Measurements from ENCODE around the gene CFAP410. TPM values are rescaled to one million over a fixed set of nuclear protein-coding genes. Genes with fewer than 3 reads are reported as not detected.

Gene CFAP410
- total RNA-seq: 10 to 100 TPM; 26.2 to 34.3 (median 32.3) TPM
- polyA plus RNA-seq: 10 to 100 TPM; 41.5 to 79.8 (median 70.9) TPM
- long read RNA-seq, donor 1, partial matches to known transcripts: 0 of 2 reads
- long read RNA-seq, donor 1, other reads (novel, unspliced or antisense): 0 of 2 reads
- long read RNA-seq, donor 2, partial matches to known transcripts: 0 of 1 reads
- long read RNA-seq, donor 2, other reads (novel, unspliced or antisense): 0 of 1 reads

GRCh38 chr21:44338971-44339910 lies at the start of gene CFAP410:
Gene CFAP410, minus strand, starts transcription at chr21:44339390. Its CDS starts 196 bp downstream, at chr21:44339194.
- Histone ChIP-seq H3K9me3 (no peaks in the 10 kb centered on the region), H3K4me1 (peaks cover 9 to 31% (median 18%) of the 10 kb centered on the region in 6 donors), H3K4me3 (peak within 1 kb of the TSS; percentile 49 to 82 (median 61)), H3K36me3 (peaks cover 0 to 32% (median 10%) of the 10 kb centered on the region in 6 donors), H3K27me3 (replicated peaks in 1 of 7) (no peaks in the 10 kb centered on the region), H3K27ac (peak within 1 kb of the TSS; percentile 93 to 98 (median 95))
- peak; percentile 98 for DNase-seq
- TF ChIP-seq POLR2AphosphoS5 (IDR thresholded peaks at IDR 0.05) (peak; percentile 100), POLR2A (IDR thresholded peaks at IDR 0.05) (peak; percentile 86 to 93 (median 92))
- TF ChIP-seq, protein P1, sequence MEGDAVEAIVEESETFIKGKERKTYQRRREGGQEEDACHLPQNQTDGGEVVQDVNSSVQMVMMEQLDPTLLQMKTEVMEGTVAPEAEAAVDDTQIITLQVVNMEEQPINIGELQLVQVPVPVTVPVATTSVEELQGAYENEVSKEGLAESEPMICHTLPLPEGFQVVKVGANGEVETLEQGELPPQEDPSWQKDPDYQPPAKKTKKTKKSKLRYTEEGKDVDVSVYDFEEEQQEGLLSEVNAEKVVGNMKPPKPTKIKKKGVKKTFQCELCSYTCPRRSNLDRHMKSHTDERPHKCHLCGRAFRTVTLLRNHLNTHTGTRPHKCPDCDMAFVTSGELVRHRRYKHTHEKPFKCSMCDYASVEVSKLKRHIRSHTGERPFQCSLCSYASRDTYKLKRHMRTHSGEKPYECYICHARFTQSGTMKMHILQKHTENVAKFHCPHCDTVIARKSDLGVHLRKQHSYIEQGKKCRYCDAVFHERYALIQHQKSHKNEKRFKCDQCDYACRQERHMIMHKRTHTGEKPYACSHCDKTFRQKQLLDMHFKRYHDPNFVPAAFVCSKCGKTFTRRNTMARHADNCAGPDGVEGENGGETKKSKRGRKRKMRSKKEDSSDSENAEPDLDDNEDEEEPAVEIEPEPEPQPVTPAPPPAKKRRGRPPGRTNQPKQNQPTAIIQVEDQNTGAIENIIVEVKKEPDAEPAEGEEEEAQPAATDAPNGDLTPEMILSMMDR (IDR thresholded peaks at IDR 0.05 in 8 of 11, conservative IDR thresholded peaks at IDR 0.05 in 3 of 11): peak in 3 of 11 experiments; percentile 19 to 26 (median 20)
- intact Hi-C loops (cut with DNase I; ENCODE audit: low total_unique reads): loop anchor here (10.0 kb wide), 1 partner anchor 96 kb away; no protein-coding TSS in a partner anchor
- 1 to 3% (median 1%) methylated on average over 18 to 90 of the region's 90 CpGs for WGBS, 5 donors

DNA sequence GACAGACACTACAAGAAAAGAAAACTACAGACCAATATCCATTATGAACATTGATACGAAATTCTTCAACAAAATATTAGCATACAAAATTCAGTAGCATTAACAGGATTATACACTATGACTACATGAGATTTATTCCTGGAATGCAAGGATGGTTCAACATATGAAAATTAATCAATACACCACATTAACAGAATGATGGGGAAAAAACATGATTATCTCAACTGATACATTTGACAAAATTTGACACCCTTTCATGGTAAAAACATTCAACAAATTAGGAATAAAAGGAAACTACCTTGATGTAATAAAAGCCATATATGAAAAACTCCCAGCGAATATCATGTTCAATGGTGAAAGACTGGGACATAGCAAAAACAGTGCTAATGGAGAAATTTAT lies 45.8 kb upstream of the CFAP410 start:
- peaks cover 9 to 60% (median 45%) of the 10 kb centered on the region in 8 donors for H3K9me3 ChIP-seq
- H3K27ac ChIP-seq: no peak overlapping the region
- H3K4me1 ChIP-seq: peaks cover 0 to 8% (median under 1%) of the 10 kb centered on the region in 6 donors
- intact Hi-C loops (cut with DNase I; ENCODE audit: low total_unique reads): no loop called here
- no peak overlapping the region for H3K4me3 ChIP-seq
- 77 to 84% (median 79%) methylated on average over 2 of the region's 2 CpGs for WGBS, 5 donors
- TF ChIP-seq POLR2AphosphoS5 (IDR thresholded peaks at IDR 0.05): no peak
- TF ChIP-seq POLR2A (IDR thresholded peaks at IDR 0.05): no peak
- TF ChIP-seq, protein P1 (IDR thresholded peaks at IDR 0.05 in 8 of 11, conservative IDR thresholded peaks at IDR 0.05 in 3 of 11): no peak
- H3K36me3 ChIP-seq: peaks cover 0 to 60% (median 26%) of the 10 kb centered on the region in 6 donors
- DNase-seq: no peak
- no peaks in the 10 kb centered on the region for H3K27me3 ChIP-seq (replicated peaks in 1 of 7)

DNA sequence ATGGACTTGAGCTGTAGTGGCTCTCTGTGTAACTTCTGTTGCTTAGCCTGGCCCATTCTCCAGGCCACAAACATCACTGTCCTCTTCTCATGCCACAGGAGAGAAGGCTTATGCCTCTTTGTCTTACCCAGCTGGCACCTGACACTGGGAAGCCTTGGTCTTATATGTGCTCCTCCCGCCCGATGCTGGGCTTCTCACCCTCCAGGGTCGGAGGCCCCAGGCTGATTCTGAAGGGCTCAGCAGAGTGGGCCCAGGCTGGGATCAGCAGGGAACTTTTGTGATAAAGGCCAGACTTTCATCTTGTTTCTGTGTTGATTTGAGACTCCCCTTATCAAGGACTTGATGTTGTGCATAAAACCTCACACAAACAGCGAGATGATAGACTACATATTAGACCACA lies 44.0 kb upstream of the CFAP410 start:
- H3K9me3 ChIP-seq: peaks cover 9 to 51% (median 44%) of the 10 kb centered on the region in 8 donors
- WGBS, 5 donors: 79 to 94% (median 87%) methylated on average over 4 of the region's 4 CpGs
- H3K4me1 ChIP-seq: peaks cover 0 to 15% (median 3%) of the 10 kb centered on the region in 6 donors
- DNase-seq: no peak
- H3K27ac ChIP-seq: no peak overlapping the region
- TF ChIP-seq POLR2A (IDR thresholded peaks at IDR 0.05) (no peak), POLR2AphosphoS5 (IDR thresholded peaks at IDR 0.05) (no peak)
- TF ChIP-seq, protein P1 (IDR thresholded peaks at IDR 0.05 in 8 of 11, conservative IDR thresholded peaks at IDR 0.05 in 3 of 11): no peak
- no peaks in the 10 kb centered on the region for H3K27me3 ChIP-seq (replicated peaks in 1 of 7)
- H3K4me3 ChIP-seq: no peak overlapping the region
- intact Hi-C loops (cut with DNase I; ENCODE audit: low total_unique reads): no loop called here
- H3K36me3 ChIP-seq: peaks cover 0 to 77% (median 34%) of the 10 kb centered on the region in 6 donors

All from spleen (tissue), 13 donors.